GM12865 (cell line): ENCODE results near the gene LMF1.

ENCODE experiments used
- DNase-seq: peaks from one replicate; pipeline ENCODE4 v3.0.0; 2010; ENCODE audit warnings: low read depth
- H3K4me3 ChIP-seq: 2 replicates; pipeline ENCODE4 v1.5.1; 2011; ENCODE audit warnings: mild to moderate bottlenecking, low read depth, low read length, control low read depth
- TF ChIP-seq, protein P1 (sequence below): IDR thresholded peaks from 2 replicates; pipeline ENCODE4 v1.5.1; 2011; ENCODE audit warnings: low read length, control low read depth, low read depth, inconsistent platforms; ENCODE audit not compliant: insufficient read depth; ENCODE audit errors: missing control alignments

The LMF1 gene

DNA sequence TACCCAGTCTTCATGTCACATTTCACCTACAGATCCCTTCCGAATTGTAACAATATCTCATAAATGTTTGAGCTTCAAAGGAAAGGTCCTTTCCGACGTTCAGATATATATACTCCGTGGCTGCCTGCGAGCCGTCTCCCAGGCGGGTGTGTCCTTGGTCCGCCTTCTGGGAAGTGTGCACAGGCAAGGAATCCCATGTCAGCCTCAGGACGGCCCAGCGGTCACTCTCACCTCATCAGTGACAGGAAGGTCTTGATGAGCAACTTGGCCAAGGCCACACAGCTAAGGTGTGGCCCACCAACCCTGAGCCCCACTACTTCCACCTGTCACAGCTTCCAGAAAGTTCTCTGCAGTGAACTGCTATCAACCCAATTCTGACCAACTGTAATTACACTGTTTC is 4.3 kb downstream of the LMF1 start:
- H3K4me3 ChIP-seq, result no peak overlapping the region
- TF ChIP-seq, protein P1, sequence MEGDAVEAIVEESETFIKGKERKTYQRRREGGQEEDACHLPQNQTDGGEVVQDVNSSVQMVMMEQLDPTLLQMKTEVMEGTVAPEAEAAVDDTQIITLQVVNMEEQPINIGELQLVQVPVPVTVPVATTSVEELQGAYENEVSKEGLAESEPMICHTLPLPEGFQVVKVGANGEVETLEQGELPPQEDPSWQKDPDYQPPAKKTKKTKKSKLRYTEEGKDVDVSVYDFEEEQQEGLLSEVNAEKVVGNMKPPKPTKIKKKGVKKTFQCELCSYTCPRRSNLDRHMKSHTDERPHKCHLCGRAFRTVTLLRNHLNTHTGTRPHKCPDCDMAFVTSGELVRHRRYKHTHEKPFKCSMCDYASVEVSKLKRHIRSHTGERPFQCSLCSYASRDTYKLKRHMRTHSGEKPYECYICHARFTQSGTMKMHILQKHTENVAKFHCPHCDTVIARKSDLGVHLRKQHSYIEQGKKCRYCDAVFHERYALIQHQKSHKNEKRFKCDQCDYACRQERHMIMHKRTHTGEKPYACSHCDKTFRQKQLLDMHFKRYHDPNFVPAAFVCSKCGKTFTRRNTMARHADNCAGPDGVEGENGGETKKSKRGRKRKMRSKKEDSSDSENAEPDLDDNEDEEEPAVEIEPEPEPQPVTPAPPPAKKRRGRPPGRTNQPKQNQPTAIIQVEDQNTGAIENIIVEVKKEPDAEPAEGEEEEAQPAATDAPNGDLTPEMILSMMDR, result no peak
- no peak for DNase-seq

DNA sequence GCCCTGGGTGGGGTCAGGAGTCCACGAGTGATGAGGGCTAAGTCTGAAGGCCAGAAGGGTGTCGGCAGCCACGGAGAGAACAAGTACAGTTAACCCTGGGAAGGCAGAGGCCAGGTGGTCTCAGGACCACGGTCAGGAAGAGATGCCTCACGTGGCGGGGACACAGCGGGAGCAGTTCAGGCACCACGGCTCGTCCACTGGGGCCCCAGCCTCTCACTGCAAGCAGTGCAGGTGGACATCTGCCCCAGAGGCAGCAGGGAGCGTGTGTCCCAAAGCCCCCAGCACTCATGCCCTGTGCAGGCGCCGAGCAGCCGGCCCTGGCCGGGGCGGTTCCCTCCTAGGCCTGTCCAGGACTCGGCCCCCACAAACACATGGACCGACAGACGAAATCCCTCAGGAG is 4.7 kb downstream of the LMF1 start:
- no peak for DNase-seq
- no peak overlapping the region for H3K4me3 ChIP-seq
- TF ChIP-seq, protein P1, result no peak

DNA sequence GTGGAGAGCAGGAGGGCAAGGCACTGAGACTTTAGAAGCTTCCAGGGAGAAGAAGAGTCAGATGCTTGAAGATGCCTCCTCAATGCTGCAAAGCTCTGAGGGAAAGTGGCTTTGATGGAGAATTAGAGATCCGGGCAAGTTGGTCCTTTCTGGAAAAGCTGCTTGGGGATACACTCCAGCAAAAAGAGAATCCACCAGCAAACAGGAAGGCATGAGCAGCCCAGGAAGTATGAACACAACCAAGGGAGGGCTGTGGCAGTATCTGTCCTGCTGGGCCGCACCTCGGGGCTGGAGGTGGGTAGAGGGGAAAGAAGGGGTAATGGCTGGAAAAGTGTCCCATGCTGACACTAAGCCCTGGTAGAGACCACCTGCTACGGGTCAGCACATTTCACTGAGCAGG is 5.3 kb downstream of the LMF1 start:
- DNase-seq, result no peak
- no peak overlapping the region for H3K4me3 ChIP-seq
- TF ChIP-seq, protein P1, result no peak

DNA sequence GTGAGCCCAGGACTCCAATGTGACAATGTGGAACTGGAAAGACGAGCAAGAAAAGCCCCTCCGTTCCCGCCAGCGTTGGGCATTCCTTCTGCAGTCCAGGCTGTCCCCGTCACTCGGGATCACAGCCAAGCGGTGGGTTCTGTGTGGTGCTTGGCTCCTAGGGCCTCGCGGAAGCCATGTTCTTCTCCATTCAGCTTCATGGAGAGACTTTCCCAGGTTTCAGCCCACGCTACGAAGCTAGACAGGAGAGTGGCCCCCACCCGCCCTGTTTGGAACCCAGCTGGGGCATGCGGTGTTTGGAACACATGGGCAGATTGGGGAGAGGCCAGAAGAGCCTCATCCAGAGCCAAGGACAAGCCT is 5.8 kb downstream of the LMF1 start:
- H3K4me3 ChIP-seq, result no peak overlapping the region
- TF ChIP-seq, protein P1, result no peak
- DNase-seq, result no peak

- H3K4me3 ChIP-seq, result no peak overlapping the region
- no peak for DNase-seq
These were observed 6.3 kb downstream of the LMF1 start for GRCh38 chr16:964356-965035.

DNA sequence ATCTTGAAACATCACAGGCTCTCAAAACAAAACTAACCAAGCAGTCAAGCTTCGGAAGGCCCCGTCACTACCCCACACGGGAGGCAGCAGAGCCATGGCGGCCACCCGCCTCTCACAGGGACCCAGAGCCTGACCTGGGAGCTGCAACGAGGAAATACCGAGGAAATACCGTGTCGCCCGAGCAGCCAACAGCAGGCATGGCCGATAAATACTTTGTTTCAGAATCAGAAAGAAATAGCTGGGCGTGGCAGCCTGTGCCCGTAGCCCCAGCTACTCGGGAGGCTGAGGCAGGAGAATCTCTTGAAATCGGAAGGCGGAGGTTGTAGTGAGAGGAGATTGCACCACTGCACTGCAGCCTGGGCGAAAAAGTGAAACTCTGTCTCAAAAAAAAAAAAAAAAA is 6.9 kb downstream of the LMF1 start:
- no peak overlapping the region for H3K4me3 ChIP-seq
- DNase-seq, result no peak
- TF ChIP-seq, protein P1, result no peak

More at GRCh38 chr16:964356-965035, 6.3 kb downstream of the LMF1 start:
- TF ChIP-seq, protein P1, result no peak
